Activated naive CD4-positive, alpha-beta T cell treated with anti-CD3 and anti-CD28 coated beads, Interleukin-2, amount 50 U/mL, for 72 hours (primary cell): ENCODE measurements around the gene FAM184B. TPM values are rescaled to one million over a fixed set of nuclear protein-coding genes. Genes with fewer than 3 reads are reported as not detected.
A peak's percentile ranks its signal among the peaks of the same experiment; 100 is the strongest.

Experiments
- ATAC-seq, 2 donors: fragments of 150-1000 bp; cut with Tn5 transposase; 2 replicates each; pipeline ENCODE4 v1.10.0; 2021; ENCODE audit warnings: mild to moderate bottlenecking in 2 of 2, moderate library complexity in 2 of 2
- DNase-seq, 2 donors: peaks; one replicate each; pipeline ENCODE4 v3.0.0; 2021 to 2022; ENCODE audit warnings: low spot score in 2 of 2
- H3K27ac Mint-ChIP-seq, 2 donors: one replicate each; pipeline ENCODE4 v1.8.0; 2022; ENCODE audit warnings: mild to moderate bottlenecking in 2 of 2, mixed read lengths in 2 of 2
- H3K36me3 Mint-ChIP-seq, 2 donors: one replicate each; pipeline ENCODE4 v1.8.0; 2022; ENCODE audit warnings: mixed read lengths in 2 of 2
- H3K9me3 Mint-ChIP-seq, 2 donors: one replicate each; pipeline ENCODE4 v1.8.0; 2022; ENCODE audit warnings: mixed read lengths in 2 of 2
- total RNA-seq, 2 donors: library from RNA; stranded (reverse); gene quantifications; one replicate each; pipeline ENCODE4 v1.2.3, GENCODE V29; 2022

FAM184B gene
- total RNA-seq, 2 donors from 2014 or later: not detected

GRCh38 chr4:17646693-17647092, 134.7 kb downstream of the FAM184B start:
- Mint-ChIP-seq H3K9me3 (peaks cover 0 to 5% of the 10 kb centered on the region in 2 donors), H3K27ac (no peak overlapping the region), H3K36me3 (peaks cover 0 to 4% of the 10 kb centered on the region in 2 donors)
- DNase-seq: no peak
- ATAC-seq: no peak

DNA sequence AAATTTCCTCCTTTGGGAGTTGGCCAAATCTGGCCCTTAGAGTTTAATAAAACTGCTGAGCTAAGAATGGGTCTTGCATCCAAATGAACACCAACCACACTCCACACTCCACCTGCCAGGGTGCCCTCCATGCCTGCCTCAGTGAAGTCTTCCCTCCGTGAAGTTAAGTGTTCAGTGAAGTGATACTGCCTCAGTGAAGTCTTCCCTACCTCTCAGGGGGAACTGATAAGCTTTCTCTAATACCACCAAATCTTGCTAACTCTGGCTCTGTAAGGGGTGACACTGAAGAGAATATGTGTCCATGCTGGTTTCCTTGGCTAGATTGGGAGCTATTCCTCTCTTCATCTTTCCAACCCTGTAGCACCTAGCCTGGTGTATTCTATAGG, 139.0 kb downstream of the FAM184B start:
- DNase-seq (no peak), ATAC-seq (no peak)
- Mint-ChIP-seq H3K9me3 (peaks cover 0 to 5% of the 10 kb centered on the region in 2 donors), H3K27ac (peak overlapping the region in 1 of 2 donors; percentile 84), H3K36me3 (peaks cover 0 to 4% of the 10 kb centered on the region in 2 donors)

- DNase-seq: no peak
- ATAC-seq: no peak
- peaks cover 0 to 4% of the 10 kb centered on the region in 2 donors for H3K36me3 Mint-ChIP-seq
- H3K27ac Mint-ChIP-seq: peak overlapping the region; percentile 20 to 29
- H3K9me3 Mint-ChIP-seq: no peaks in the 10 kb centered on the region
Measured at GRCh38 chr4:17639136-17639535, 142.3 kb downstream of the FAM184B start.

DNA sequence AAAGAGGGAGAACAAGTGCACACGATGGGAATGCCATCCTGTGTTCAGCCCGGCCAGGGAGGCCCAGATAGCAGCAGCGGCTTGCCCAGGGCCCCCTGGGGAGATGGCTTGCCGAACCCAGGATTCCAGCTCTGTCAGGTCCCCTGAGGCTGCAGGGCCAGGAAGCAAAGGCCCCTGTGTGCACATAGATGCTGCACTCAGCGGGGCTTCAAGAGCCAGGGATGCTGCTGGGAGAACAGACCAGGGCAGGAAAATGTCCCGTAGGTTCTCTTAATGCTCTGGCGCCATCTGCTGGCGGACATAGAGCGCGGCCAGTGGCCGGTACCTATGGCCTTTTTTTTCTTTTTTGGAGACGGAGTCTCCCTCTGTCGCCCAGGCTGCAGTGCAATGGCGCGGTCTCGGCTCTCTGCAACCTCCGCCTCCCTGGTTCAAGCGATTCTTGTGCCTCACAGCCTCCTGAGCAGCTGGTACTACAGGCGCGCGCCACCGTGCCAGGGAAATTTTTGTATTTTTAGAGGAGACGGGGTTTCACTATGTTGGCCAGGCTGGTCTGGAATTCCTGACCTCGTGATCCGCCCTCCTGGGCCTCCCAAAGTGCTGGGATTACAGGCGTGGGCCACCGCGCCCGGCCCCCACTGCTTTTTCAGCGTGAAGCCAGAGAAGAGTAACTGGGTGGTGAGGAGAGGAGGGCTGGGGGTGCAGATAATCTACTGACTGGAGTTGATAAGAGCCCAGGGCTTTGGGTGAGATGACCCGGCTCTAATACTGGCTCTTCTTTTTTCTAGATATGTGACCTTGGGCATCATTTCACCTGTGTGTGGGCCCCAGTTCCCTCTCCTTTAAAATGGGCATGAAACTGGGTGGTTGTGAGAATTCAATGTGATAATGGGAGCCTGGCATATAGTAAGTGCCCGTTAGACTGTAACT, 144.5 kb downstream of the FAM184B start:
- ATAC-seq (peak; percentile 90 to 91), DNase-seq (peak; percentile 67 to 77)
- Mint-ChIP-seq H3K27ac (no peak overlapping the region), H3K36me3 (peaks cover 0 to 5% of the 10 kb centered on the region in 2 donors), H3K9me3 (no peaks in the 10 kb centered on the region)

DNA sequence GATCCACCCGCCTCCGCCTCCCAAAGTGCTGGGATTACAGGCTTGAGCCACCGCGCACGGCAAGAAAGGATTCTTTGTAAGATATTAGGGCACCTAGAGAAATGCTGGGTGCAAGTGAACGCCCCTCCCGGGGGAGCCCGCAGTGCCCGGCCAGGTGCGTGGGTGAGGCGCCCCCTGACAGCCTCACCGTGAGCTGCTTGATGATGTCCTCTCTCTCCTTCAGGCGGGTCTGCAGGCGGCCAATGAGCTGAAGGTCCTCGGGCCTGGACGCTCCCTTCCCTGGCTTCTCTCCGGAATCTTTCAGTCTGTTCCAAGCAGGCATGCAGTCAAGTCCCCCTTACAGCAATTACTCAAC, 145.1 kb downstream of the FAM184B start:
- Mint-ChIP-seq H3K9me3 (no peaks in the 10 kb centered on the region), H3K27ac (no peak overlapping the region), H3K36me3 (peaks cover 5% of the 10 kb centered on the region in 2 donors)
- peak in 1 of 2 donors; percentile 15 for ATAC-seq
- no peak for DNase-seq

DNA sequence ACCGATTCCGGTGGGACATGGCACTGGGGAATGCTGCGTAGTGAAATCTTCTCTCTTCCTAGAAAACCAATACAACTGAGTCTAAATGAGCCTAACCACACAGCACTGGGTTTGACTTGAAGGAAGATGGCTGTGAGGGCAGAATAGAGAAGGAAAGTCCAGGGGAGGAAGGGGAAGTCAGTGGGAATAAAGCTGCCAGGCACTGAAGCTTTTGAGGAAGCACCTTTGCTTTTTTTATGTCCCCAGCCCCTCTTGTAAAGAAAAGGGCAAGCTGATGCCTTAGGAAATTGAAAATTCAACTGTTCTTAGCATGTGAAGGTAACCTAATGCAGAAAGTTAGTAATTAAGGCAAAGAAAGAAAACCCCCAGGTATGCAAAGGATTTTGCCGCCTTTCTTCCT, 146.4 kb downstream of the FAM184B start:
- ATAC-seq (no peak), DNase-seq (no peak)
- Mint-ChIP-seq H3K27ac (no peak overlapping the region), H3K9me3 (no peaks in the 10 kb centered on the region), H3K36me3 (peaks cover 5 to 10% of the 10 kb centered on the region in 2 donors)

DNA sequence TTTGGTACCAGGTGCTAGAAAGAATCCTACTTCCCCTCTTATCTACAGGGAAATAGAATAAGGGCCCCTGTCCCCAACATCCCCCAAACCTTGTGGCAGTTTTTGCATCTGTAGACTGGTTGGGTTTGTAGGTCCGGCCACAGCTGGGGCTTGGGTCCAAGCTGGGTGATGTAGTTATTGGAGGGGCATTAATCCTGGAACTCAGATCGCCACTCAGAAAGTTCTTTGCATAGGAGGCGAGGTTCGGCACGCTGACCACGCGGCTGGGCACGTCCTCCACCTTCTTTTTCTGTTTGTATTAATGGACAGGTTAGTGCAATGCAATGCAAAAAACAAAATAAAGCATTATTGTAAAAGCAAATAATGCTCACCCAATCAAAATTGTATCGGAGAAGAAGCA, 147.8 kb downstream of the FAM184B start:
- H3K27ac Mint-ChIP-seq: peak overlapping the region in 1 of 2 donors; percentile 18
- no peaks in the 10 kb centered on the region for H3K9me3 Mint-ChIP-seq

DNA sequence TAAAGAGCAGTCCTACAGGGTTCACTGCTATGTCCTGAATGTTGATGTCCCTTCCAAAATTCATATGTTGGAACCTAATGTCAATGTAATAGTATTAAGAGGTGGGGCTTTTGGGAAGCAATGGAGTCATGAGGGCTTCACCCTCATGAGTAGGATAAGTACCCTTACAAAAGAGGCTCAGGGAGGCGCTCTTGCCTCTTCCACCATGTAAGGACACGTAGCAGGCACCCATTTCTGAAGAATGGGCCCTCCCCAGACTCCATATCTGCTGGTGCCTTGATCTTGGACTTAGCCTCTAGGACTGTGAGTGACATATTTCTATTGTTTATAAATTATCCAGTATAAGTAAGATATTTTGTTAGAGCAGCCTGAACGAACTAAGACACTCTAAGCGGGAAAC, 151.2 kb downstream of the FAM184B start:
- Mint-ChIP-seq H3K27ac (peak overlapping the region in 1 of 2 donors; percentile 22), H3K9me3 (no peaks in the 10 kb centered on the region), H3K36me3 (peaks cover 12 to 28% of the 10 kb centered on the region in 2 donors)
- DNase-seq: no peak
- ATAC-seq: no peak

More for the DNA sequence above, 147.8 kb downstream of the FAM184B start:
- no peak for DNase-seq
- H3K36me3 Mint-ChIP-seq: peaks cover 5 to 14% of the 10 kb centered on the region in 2 donors
- no peak for ATAC-seq

DNA sequence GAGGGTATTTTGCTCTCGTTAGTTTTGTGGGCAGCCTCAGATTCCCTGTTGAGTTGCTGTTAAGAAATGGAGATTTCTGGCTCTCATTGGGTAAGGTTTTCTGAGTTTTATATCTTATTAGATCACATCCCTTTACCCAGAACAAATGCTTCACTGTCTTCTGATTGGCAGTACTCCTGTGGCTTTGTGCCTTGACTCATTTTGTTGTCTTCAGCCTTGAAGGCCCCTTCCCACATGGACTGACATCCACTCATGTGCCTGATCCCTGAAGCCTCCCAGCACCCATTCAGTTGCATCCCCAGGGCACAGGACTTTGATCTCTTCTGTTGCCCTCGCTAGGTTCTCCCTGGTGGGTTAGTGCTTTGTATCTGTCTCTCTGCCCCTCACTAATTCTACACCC, 156.6 kb downstream of the FAM184B start:
- Mint-ChIP-seq H3K27ac (no peak overlapping the region), H3K36me3 (peaks cover 19 to 26% of the 10 kb centered on the region in 2 donors), H3K9me3 (no peaks in the 10 kb centered on the region)
- DNase-seq (no peak), ATAC-seq (no peak)

DNA sequence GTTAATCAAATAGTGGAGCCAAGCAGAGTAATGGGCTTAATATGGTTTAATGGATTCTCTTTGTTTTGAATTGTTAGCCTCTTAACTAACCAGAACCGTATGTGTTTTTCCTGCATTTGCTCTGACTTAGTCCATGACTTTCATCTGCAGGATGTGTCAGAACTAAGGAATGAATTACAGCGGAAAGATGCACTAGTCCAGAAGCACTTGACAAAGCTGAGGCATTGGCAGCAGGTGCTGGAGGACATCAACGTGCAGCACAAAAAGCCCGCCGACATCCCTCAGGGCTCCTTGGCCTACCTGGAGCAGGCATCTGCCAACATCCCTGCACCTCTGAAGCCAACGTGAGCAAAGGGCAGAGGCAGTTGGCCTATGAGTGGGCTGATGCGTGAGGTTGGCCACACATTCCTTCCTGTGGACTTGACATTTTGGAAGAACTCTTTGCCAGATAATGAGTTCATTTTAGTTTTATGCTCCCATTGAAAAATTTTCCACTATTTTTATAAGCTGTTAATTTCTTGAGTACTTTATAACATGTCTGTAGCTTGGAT, 157.9 kb downstream of the FAM184B start:
- Mint-ChIP-seq H3K27ac (peak overlapping the region in 1 of 2 donors; percentile 51), H3K36me3 (peaks cover 19 to 26% of the 10 kb centered on the region in 2 donors), H3K9me3 (no peaks in the 10 kb centered on the region)
- ATAC-seq (no peak), DNase-seq (no peak)

- DNase-seq (no peak), ATAC-seq (no peak)
- Mint-ChIP-seq H3K9me3 (no peaks in the 10 kb centered on the region), H3K36me3 (peaks cover 23 to 24% of the 10 kb centered on the region in 2 donors), H3K27ac (peak overlapping the region; percentile 3 to 93)
Measured at GRCh38 chr4:17619416-17620105, 161.9 kb downstream of the FAM184B start.

DNA sequence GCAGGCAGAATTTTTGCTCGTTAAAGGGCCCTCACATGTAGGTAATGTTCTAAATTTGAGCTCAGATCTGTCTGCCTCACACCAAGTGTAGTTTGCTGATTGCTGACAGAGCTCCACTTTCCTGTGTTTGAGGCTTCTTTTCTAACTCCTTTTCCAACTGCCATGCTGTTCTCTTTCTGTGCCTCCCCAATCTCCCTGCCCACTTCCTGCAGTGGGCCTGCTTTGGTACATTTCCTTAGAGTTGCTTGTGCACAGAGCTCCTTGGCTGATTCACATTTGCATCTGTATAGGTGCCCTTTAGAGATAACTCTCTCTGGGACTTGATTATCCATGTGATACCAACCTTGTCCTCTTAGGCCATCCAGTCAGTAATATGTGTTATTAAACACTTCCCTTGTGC, 162.5 kb downstream of the FAM184B start:
- ATAC-seq: no peak
- H3K27ac Mint-ChIP-seq: peak overlapping the region; percentile 3 to 93
- peaks cover 24% of the 10 kb centered on the region in 2 donors for H3K36me3 Mint-ChIP-seq
- no peaks in the 10 kb centered on the region for H3K9me3 Mint-ChIP-seq
- DNase-seq: no peak

DNA sequence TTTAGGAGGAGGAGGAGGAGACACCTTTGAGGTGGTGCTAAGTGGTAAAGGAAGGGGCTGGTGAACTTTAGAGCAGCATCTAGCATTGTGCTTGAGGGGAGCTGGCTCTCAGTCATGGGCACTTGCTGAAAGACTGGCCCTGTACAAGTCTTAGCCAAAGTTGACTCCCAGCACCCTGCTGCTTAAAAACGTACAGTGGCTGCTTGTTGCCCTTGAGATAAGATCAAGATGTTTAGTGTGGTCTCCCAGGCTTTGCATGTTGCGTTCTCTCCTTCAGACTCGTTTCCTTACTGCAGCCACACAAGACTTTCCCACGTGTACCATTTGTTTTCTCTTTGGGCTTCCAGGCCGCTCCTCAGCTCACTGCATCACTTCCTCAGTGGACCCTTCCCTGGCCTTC, 165.1 kb downstream of the FAM184B start:
- Mint-ChIP-seq H3K27ac (peak overlapping the region; percentile 81 to 82), H3K9me3 (no peaks in the 10 kb centered on the region), H3K36me3 (peaks cover 17 to 18% of the 10 kb centered on the region in 2 donors)
- DNase-seq: no peak
- ATAC-seq: no peak

- H3K27ac Mint-ChIP-seq: peak within 1 kb of the TSS; percentile 96 to 99
- peak; percentile 91 to 93 for DNase-seq
- peak; percentile 93 to 96 for ATAC-seq
- H3K9me3 Mint-ChIP-seq: no peaks in the 10 kb centered on the region
- H3K36me3 Mint-ChIP-seq: peaks cover 17 to 18% of the 10 kb centered on the region in 2 donors
Measured at GRCh38 chr4:17614416-17615299, 166.8 kb downstream of the FAM184B start, which contains the start of gene MED28. TSS of gene MED28 (plus strand) at chr4:17614641. CDS start at chr4:17614655, 14 bp downstream.

DNA sequence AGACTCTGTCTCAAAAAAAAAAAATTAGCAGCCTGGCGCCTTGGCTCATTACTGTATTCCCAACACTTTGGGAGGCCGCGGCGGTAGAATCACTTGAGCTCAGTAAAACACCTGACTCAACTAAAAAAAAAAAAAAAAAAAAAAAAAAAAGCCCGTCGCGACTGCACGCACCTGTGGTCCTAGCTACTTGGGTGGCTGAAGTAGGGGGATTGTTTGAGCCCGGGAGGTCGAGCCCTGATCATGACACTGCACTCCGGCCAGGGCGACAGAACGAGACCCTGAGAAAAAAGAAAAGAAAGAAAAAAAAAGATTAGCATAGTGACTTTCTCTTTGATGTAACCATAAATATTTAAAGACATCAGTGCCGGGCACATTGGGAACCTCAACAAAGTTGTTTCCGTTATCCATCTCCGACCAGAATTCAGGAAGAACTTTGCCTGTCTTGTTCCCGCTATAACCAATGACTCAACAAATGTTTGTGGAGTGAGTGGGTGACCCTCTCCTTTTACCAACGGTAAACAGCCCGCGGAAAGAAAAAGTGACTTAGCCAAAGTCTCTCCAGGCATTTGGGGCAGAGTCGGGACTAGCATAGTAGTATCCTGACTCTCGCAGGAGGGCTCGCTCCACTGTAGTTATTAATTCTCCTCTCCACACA, 167.5 kb downstream of the FAM184B start:
- peak overlapping the region; percentile 96 to 99 for H3K27ac Mint-ChIP-seq
- H3K9me3 Mint-ChIP-seq: no peaks in the 10 kb centered on the region
- ATAC-seq: peak; percentile 64 to 66
- H3K36me3 Mint-ChIP-seq: peaks cover 13 to 18% of the 10 kb centered on the region in 2 donors
- DNase-seq: peak in 1 of 2 donors; percentile 42
